GM08714 (cell line): ENCODE measurements around the gene RORB.

Experiments used
- H3K4me3 ChIP-seq: fragments of 200-500 bp; sonication (Bioruptor generic); 2 replicates; pipeline ENCODE4 v1.5.1; 2014; ENCODE audit warnings: mild to moderate bottlenecking, low read length, inconsistent platforms
- ZNF274 ChIP-seq: IDR thresholded peaks from 2 replicates; pipeline ENCODE4 v1.6.1; 2012; ENCODE audit warnings: mild to moderate bottlenecking, low read depth, low read length

Gene RORB

DNA sequence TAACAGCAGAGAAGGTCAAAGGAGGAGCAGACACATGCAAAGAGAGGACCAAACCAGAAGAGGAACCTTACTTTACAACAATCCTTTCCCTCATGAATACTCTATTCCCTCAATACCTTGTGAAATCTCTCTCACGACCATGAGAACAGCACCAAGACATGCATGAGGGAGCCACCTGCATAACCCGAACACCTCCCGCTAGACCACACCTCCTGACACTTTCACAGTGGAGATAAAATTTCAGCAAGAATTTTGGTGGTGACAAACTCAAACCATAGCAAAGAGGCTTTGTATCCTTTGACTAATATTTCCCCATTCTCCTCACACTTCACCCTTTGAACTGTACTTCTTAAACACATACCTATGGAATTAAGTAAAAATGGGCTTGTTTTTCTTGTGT, 101.7 kb downstream of the RORB start:
- H3K4me3 ChIP-seq, result no peak overlapping the region
- TF ChIP-seq ZNF274, result no peak

DNA sequence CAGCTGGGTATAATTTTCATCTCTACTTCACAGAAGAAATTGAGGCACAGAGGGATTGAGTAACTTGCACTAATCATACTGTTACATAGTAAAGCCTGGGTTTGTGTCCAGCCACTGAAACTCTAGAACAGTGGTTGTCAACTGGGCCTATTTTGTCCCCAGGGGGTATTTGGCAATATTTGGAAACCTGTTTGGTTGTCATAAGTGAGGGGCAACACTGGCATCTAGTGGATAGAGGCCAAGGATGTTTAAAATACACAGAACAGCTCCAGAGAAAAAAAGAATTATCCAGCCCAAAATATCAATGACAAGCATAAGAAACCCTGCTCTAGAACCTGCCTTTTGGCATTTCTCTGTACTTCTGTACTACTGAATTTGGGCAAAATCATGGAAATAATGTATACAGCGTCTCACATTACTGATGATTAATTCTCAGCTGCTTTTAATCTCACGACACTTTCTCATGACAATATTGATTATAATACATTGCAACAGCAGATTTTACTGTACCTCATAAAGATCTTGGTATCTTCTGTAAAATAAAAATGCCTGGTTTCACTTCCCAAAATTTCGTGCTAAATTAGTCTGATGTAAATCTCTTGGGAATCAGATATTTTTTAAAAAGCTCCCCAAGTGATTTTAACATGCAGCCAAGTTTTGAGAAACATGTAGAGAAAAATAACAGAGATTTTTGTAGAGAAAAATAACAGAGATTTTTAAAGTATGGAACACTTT, 112.7 kb downstream of the RORB start:
- no peak overlapping the region for H3K4me3 ChIP-seq
- no peak for TF ChIP-seq ZNF274

DNA sequence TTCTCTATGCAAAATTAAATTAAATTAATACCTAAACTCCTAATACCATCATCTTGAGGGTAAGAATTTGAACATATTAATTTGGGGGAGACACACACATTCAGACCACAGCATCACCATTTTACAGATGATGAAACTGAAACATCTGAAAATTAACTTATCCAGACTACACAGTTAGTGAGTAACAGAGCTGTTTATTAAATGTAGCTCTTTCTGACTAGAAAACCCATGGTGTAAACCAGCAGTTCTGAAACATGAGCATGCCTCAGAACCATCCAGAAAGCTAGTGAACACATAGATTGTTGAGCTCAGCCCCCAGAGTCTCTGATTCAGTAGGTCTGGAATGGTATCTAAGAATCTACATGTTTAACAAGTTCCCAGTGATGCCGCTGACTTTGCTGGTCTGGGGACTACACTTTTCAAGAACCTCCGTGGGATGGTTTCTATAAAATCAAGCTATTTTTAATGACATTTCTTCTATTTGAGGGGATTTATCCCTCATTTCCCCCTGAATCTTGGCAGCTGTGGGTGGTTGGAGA, 113.5 kb downstream of the RORB start:
- TF ChIP-seq ZNF274, result no peak
- no peak overlapping the region for H3K4me3 ChIP-seq

DNA sequence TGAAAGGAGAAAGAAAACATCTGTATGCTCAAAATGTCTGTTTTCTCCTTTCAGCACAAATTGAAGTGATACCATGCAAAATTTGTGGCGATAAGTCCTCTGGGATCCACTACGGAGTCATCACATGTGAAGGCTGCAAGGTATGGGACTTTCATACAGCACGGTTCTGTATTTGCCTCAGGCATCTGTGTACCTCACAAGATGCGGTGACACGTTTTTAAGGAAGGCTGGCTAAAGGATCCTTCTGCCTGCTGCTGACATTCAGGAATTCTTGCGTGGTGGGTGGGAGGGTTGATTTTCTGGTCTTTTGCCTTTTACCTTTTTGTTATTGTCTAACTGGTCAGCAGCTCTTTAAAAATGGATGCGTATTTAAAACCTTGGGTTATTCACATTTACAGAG, 133.1 kb downstream of the RORB start:
- no peak for TF ChIP-seq ZNF274
- H3K4me3 ChIP-seq, result no peak overlapping the region

DNA sequence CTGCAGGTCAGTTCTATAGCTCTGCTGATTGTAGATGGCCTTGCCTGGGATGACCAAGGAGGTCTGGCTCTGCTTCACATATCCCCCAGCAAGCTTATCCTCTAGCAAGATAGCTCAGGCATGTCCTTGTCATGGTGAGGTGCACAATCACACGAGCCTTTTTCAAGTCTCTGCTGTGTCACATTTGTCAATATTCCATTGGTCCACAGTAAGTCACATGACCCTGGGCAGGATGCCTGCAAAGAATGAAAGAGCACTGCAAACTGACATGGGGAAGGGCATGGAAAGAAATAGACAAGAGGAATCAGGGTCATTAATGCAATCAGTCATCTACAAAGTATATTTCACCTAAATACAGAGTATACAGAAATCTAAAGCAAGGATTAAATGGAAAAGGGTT, 142.0 kb downstream of the RORB start:
- H3K4me3 ChIP-seq, result no peak overlapping the region
- TF ChIP-seq ZNF274, result no peak

DNA sequence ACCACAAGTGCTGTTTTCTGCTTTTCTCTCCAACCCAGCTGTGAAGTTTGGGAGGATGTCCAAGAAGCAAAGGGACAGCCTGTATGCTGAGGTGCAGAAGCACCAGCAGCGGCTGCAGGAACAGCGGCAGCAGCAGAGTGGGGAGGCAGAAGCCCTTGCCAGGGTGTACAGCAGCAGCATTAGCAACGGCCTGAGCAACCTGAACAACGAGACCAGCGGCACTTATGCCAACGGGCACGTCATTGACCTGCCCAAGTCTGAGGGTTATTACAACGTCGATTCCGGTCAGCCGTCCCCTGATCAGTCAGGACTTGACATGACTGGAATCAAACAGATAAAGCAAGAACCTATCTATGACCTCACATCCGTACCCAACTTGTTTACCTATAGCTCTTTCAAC, 145.2 kb downstream of the RORB start:
- no peak overlapping the region for H3K4me3 ChIP-seq
- TF ChIP-seq ZNF274, result no peak

DNA sequence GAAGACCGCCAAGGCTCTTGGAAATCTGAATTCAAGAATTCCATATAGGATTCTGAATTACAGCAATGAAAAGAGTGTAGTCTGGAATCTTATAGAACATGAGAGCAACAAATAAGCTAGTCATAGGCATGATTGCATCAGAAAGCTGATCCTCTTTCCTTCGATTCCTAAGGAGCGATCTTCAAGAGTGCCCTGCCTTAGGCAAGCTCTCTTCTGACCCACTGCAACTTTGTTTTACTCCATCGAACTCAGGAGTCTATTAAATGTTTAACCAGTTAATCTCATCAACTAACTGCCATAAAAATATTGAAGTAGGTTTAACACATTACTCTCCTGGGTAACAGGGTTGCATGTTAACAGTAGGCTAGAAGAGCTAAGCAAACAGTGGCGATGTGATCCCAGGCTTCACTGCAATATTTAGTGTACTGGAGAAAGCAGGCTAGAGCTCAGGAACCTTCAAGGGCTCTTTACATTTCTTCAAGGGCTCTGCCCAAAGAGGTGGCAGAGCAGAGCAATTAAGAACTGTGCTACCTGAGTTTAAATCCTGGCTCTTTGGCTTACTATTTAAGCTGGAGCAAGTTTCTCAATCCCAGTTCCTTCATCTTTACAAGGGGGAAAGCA, 146.3 kb downstream of the RORB start:
- TF ChIP-seq ZNF274, result no peak

DNA sequence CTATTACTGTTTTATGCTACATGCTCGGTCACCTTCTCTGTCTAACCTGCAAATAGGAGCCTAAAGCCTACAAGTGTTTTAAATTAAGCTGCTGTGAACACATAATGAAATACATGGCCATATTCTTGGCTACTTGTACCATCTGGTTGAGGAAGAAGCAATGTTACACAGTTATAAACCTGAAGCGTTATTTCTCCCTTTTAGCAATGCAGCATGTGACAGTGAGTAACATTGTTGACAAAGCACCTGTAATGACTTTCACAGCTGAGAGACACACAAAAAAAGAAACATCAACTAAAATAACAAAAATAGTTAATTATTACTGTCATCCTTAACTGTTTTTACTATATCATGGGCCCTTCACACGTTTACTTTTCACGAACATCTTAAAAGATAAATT, 146.9 kb downstream of the RORB start:
- TF ChIP-seq ZNF274, result no peak
- no peak overlapping the region for H3K4me3 ChIP-seq

More for the DNA sequence above, 146.3 kb downstream of the RORB start:
- no peak overlapping the region for H3K4me3 ChIP-seq

DNA sequence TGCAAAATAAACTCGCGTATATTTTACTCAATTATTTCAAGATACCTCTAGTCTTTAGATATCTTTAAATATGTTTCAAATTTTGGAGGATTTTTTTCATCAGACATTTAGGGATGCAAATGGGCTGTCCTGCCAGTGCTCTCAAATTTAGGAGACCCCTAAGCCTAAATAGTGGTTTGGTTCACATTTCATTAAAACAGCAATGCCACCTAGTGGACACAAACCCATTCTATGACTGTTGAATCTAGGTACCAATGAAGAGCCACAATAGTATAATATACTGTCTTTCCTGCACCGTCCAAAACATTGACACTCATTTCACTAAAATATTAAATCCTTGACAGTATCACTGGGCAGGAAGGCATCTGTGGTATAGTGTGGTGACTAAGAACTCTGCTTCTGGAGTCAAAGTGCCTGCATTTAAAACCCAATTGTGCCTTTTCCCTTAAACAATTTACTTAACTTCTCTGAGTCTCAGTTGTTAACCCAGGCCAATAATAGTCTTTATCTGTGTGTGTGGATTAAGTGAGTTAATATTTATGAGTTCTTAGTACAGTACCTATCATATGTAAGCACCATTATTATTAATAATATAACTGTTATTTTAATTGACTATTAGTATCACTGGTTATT, 148.0 kb downstream of the RORB start:
- H3K4me3 ChIP-seq, result no peak overlapping the region
- no peak for TF ChIP-seq ZNF274

DNA sequence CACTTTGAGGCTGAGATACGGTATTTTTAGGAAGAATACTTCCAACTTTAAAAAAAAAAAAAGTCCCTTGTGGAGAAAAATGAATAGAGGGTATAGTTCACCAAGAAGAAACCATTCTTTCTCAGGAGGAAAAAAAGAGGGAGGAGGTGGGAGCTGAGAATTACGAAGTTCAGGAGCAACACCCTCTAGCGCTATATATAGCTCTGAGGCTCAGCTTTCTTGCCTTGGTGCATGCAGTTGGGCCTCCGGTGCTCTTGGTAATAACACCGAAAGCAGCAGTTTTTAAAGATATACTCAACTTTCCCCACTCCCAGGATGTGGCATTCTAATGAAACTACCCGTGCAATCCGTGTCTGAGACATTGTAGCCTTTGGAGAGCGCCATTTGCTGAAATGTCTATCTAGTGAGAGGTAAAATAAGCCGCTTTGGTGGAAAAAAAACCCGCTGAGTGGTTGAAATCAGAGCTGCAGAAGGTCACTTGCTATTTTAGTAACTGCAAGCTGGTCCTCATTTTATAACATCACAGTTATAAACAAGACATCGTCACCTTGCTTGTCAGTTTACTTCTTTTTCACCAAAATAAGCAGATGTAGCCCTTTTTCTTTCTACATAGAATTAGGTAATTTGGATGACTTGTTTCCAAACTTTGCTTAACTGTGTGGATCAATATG, 156.4 kb downstream of the RORB start:
- TF ChIP-seq ZNF274, result no peak
- H3K4me3 ChIP-seq, result no peak overlapping the region

DNA sequence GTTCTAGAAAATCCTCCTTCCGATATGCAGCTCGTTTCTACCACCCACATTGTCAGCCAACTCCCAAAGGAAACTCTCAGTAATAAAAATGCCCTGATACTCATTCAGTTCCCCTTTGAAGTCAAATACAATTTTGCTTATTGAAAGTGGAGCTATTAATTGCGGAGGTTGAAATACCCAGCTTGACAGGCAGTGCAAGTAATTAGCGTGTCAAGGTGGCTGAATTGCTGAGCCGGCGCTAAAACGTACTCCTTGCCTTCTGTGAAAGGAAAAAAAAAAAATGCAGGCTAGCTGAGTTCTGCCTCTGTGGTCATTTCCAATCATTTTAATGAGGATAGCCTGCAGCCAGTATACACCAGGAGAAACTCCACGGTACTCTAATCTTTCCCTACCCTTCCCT, 165.5 kb downstream of the RORB start:
- TF ChIP-seq ZNF274, result no peak

DNA sequence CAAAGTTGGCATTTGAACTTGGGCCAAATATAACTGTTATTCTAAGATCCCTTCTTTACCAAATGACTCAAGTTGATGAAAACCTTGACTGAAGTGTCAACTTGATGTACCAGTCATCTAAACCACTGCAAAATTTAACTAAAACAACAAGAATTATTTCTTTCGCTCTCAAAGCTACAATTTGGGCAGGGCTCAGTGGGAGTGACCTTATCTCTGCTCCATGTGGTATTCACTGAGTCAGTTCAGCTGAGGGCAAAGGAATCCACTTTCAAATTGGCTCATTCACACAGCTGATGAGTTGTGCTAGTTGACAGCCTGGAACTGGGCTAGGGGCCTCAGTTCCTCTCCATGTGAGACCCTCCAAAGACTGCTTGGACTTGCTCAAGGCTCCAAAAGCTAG, 166.3 kb downstream of the RORB start:
- TF ChIP-seq ZNF274, result no peak

More for the DNA sequence above, 165.5 kb downstream of the RORB start:
- H3K4me3 ChIP-seq, result no peak overlapping the region

DNA sequence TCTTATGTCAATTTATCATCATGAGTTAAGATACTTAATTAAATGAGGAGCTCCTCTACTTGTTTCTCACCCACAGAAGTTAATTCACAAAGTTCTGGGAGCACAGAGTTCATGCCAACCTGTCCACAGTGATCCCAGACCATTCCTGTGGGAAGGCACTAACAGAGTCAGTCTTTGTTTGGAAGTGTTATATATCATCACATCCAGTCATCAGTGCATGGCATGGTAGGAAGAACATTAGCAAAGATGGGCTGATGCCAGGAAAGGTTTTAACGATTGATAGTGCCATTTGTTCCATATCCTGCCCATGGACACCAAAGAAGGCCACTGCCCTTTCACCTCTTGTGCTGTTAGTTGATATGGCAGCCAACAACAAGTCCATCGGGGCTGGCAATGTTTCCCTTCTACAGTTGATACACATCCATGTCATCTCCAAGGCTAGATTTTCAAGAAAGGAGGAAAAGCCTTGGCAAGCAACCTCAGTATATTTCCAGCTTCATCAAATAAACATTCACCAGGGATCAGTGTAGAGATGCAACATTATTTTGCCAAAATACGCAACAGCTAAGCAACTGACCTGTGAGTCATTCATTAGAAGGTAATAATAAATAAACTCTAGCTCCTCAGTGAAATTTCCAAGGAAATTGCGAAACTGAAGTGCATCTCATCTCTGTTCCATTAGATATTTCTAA, 169.6 kb downstream of the RORB start:
- TF ChIP-seq ZNF274, result no peak
- H3K4me3 ChIP-seq, result no peak overlapping the region

More for the DNA sequence above, 166.3 kb downstream of the RORB start:
- no peak overlapping the region for H3K4me3 ChIP-seq

DNA sequence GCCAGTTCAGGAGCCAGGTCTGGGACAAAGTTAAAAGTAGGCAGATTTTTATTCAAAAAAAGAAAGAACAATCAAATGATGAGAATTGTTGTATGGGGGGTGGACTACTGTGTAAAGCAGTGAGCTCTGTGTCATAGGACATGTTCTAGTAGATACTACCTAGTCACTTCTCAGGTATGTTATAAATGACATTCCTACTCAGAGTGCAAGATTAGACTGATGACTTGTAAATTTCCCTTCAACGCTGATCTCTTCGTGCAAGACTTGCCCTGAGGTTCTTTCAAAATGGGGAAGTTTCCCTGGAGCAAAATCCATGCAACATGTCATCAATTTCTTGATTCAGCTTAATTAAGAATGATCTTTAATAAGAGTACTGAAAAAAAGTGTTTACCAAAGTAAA, 175.1 kb downstream of the RORB start:
- H3K4me3 ChIP-seq, result no peak overlapping the region
- TF ChIP-seq ZNF274, result no peak
